HEK293 (cell line): ENCODE results near the gene ASAH2.
A peak's percentile ranks its signal among the peaks of the same experiment; 100 is the strongest.

Source experiments
- CTCF ChIA-PET: fragments of 350-600 bp; formaldehyde crosslinking; extraction: SDS; loops from one replicate; lab custom pipeline; 2021; ENCODE audit warnings: antibody characterized with exemption; lab: Yijun Ruan, JAX
- POLR2A ChIA-PET: fragments of 300-600 bp; formaldehyde crosslinking; extraction: SDS; loops from one replicate; lab custom pipeline; 2020; ENCODE audit warnings: antibody characterized with exemption, inconsistent platforms; lab: Yijun Ruan, JAX
- H3K27ac ChIP-seq: fragments of 200-500 bp; sonication (Bioruptor generic); 2 replicates; pipeline ENCODE4 v1.5.1; 2014; ENCODE audit warnings: low read depth, low read length, control low read depth, inconsistent platforms; ENCODE audit errors: extremely low read depth
- H3K36me3 ChIP-seq, 2 experiments: fragments of 200-500 bp in 1 of 2; sonication (Bioruptor generic) in 1 of 2; 1 replicate in 1 of 2; 2 replicates in 1 of 2; pipeline ENCODE4 v1.5.1; 2014 to 2017; ENCODE audit warnings: inconsistent platforms in 2 of 2, low read length in 2 of 2; ENCODE audit not compliant: control insufficient read depth in 2 of 2, insufficient read depth in 1 of 2
- H3K4me1 ChIP-seq: fragments of 200-500 bp; sonication (Bioruptor generic); 2 replicates; pipeline ENCODE4 v1.5.1; 2014; ENCODE audit warnings: mild to moderate bottlenecking, low read length, inconsistent platforms; ENCODE audit not compliant: control insufficient read depth, insufficient read depth
- H3K4me3 ChIP-seq: 2 replicates; pipeline ENCODE4 v1.5.1; 2011; ENCODE audit warnings: low read depth, mild to moderate bottlenecking, control low read depth, low read length, moderate library complexity
- H3K9me3 ChIP-seq: fragments of 200-500 bp; sonication (Bioruptor generic); 2 replicates; pipeline ENCODE4 v1.5.1; 2014; ENCODE audit warnings: low read depth, low read length, inconsistent platforms; ENCODE audit not compliant: control insufficient read depth, insufficient read depth
- SP3 ChIP-seq: fragments of 450-650 bp; formaldehyde crosslinking; IDR thresholded peaks from 2 replicates; pipeline ENCODE4 v1.5.1; 2016; ENCODE audit warnings: missing biosample characterization, missing genetic modification characterization
- ZBTB17 ChIP-seq: fragments of 450-650 bp; formaldehyde crosslinking; IDR thresholded peaks from 2 replicates; pipeline ENCODE4 v1.5.1; 2016; ENCODE audit warnings: missing biosample characterization, missing genetic modification characterization
- ZFHX2 ChIP-seq: fragments of 450-650 bp; formaldehyde crosslinking; conservative IDR thresholded peaks from 2 replicates; pipeline ENCODE4 v1.5.1; 2016; ENCODE audit warnings: missing biosample characterization, missing genetic modification characterization
- ZNF48 ChIP-seq: fragments of 450-650 bp; formaldehyde crosslinking; IDR thresholded peaks from 2 replicates; pipeline ENCODE4 v1.5.1; 2016; ENCODE audit warnings: missing biosample characterization, missing genetic modification characterization
- ZNF558 ChIP-seq: fragments of 450-650 bp; formaldehyde crosslinking; IDR thresholded peaks from 2 replicates; pipeline ENCODE4 v1.5.1; 2016; ENCODE audit warnings: missing biosample characterization, missing genetic modification characterization
- ZNF777 ChIP-seq: fragments of 450-650 bp; formaldehyde crosslinking; IDR thresholded peaks from 2 replicates; pipeline ENCODE4 v1.5.1; 2017; ENCODE audit warnings: missing biosample characterization, missing genetic modification characterization, borderline replicate concordance
- TF ChIP-seq, protein P1 (sequence below): fragments of 450-650 bp; formaldehyde crosslinking; conservative IDR thresholded peaks from 2 replicates; pipeline ENCODE4 v1.5.1; 2016; ENCODE audit warnings: low read depth, missing biosample characterization, missing genetic modification characterization
- TF ChIP-seq, protein P2 (sequence below): fragments of 450-650 bp; formaldehyde crosslinking; IDR thresholded peaks from 2 replicates; pipeline ENCODE4 v1.5.1; 2016; ENCODE audit warnings: missing biosample characterization, missing genetic modification characterization
- TF ChIP-seq, protein P3 (sequence below): fragments of 450-650 bp; formaldehyde crosslinking; IDR thresholded peaks from 2 replicates; pipeline ENCODE4 v1.5.1; 2016; ENCODE audit warnings: missing biosample characterization, missing genetic modification characterization
- TF ChIP-seq, protein P4 (sequence below): fragments of 450-650 bp; formaldehyde crosslinking; IDR thresholded peaks from 2 replicates; pipeline ENCODE4 v1.5.1; 2017; ENCODE audit warnings: missing biosample characterization, missing genetic modification characterization
- TF ChIP-seq, protein P5 (sequence below): fragments of 450-650 bp; formaldehyde crosslinking; IDR thresholded peaks from 2 replicates; pipeline ENCODE4 v1.5.1; 2016; ENCODE audit warnings: missing biosample characterization, missing genetic modification characterization
- TF ChIP-seq, protein P6 (sequence below): fragments of 450-650 bp; formaldehyde crosslinking; IDR thresholded peaks from 2 replicates; pipeline ENCODE4 v1.5.1; 2016; ENCODE audit warnings: missing biosample characterization, missing genetic modification characterization
- TF ChIP-seq, protein P7 (sequence below): fragments of 450-650 bp; formaldehyde crosslinking; IDR thresholded peaks from 2 replicates; pipeline ENCODE4; 2016; ENCODE audit warnings: missing biosample characterization, missing genetic modification characterization

The ASAH2 gene

DNA sequence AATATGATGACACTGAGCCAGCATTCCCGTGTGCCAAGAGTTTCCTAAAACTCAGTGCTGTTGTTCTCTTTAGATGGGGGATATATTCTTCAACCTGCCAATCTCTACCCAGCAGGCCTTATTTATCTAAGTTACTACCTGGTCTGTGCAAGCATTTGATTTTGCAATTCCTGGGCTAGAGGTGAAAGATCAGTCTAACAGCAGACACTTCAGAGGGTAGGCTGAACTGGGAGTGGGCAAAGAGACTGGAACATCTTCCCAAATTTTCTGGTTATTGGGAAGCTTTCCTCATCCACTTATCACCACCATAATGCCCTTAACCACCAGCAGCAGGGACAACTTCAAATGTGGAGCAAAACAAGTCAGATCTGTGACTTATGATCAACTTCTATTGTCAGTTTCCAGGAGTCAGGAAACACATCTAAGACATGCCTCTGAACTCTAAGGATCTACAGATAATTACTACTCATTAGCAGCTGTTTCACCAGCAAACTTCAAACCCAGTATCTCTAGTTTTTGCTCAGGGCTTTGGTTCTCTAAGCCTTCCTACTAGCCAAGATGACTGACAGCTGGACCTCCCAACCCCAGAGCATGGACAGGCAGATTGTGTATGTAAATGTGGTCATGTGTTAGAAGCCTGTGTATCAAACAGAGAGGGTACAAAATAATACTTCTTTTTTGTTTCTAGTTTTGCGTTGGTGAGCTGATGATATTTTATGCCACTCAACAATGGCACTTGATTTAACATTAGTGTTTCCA is 1.0 kb downstream of the ASAH2 start (continued):
- TF ChIP-seq, protein P1, sequence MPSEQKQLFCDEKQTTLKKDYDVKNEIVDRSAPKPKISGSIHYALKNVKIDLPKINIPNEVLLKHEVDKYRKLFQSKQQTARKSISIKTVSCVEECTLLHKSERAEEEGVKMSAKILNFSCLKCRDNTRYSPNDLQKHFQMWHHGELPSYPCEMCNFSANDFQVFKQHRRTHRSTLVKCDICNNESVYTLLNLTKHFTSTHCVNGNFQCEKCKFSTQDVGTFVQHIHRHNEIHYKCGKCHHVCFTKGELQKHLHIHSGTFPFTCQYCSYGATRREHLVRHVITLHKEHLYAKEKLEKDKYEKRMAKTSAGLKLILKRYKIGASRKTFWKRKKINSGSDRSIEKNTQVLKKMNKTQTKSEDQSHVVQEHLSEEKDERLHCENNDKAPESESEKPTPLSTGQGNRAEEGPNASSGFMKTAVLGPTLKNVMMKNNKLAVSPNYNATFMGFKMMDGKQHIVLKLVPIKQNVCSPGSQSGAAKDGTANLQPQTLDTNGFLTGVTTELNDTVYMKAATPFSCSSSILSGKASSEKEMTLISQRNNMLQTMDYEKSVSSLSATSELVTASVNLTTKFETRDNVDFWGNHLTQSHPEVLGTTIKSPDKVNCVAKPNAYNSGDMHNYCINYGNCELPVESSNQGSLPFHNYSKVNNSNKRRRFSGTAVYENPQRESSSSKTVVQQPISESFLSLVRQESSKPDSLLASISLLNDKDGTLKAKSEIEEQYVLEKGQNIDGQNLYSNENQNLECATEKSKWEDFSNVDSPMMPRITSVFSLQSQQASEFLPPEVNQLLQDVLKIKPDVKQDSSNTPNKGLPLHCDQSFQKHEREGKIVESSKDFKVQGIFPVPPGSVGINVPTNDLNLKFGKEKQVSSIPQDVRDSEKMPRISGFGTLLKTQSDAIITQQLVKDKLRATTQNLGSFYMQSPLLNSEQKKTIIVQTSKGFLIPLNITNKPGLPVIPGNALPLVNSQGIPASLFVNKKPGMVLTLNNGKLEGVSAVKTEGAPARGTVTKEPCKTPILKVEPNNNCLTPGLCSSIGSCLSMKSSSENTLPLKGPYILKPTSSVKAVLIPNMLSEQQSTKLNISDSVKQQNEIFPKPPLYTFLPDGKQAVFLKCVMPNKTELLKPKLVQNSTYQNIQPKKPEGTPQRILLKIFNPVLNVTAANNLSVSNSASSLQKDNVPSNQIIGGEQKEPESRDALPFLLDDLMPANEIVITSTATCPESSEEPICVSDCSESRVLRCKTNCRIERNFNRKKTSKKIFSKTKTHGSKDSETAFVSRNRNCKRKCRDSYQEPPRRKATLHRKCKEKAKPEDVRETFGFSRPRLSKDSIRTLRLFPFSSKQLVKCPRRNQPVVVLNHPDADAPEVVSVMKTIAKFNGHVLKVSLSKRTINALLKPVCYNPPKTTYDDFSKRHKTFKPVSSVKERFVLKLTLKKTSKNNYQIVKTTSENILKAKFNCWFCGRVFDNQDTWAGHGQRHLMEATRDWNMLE (tag by site-specific recombination), result no peak
- TF ChIP-seq SP3 (tag by site-specific recombination), result no peak

DNA sequence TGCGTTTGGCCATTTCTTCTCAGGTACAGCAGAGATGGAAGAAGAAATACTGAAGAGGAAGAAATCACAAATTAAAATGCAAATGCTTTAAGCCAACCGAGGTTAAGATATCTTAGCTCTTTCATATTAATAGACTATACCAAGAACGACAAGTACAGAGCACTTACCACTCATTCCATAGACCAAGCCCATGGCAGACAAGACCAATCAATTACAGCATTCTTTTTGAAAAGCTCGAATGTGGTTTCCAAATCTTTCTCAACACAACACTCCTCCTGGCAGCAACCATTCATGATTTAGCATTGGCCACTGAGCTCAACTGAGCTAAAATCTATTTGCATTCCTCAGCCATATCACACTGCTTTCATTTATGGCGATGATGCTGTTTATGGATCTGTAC is 2.7 kb downstream of the ASAH2 start:
- Histone ChIP-seq H3K27ac (no peak overlapping the region), H3K36me3 (no peaks in the 10 kb centered on the region), H3K4me3 (no peak overlapping the region), H3K4me1 (peaks cover 10% of the 10 kb centered on the region; the same call in 1 of the 2 replicates), H3K9me3 (no peaks in the 10 kb centered on the region)
- CTCF ChIA-PET, result interaction anchor here (0.8 kb wide), 1 partner anchor 25 kb away, joined by 3 read pairs; no protein-coding TSS in a partner anchor
- TF ChIP-seq, protein P2, sequence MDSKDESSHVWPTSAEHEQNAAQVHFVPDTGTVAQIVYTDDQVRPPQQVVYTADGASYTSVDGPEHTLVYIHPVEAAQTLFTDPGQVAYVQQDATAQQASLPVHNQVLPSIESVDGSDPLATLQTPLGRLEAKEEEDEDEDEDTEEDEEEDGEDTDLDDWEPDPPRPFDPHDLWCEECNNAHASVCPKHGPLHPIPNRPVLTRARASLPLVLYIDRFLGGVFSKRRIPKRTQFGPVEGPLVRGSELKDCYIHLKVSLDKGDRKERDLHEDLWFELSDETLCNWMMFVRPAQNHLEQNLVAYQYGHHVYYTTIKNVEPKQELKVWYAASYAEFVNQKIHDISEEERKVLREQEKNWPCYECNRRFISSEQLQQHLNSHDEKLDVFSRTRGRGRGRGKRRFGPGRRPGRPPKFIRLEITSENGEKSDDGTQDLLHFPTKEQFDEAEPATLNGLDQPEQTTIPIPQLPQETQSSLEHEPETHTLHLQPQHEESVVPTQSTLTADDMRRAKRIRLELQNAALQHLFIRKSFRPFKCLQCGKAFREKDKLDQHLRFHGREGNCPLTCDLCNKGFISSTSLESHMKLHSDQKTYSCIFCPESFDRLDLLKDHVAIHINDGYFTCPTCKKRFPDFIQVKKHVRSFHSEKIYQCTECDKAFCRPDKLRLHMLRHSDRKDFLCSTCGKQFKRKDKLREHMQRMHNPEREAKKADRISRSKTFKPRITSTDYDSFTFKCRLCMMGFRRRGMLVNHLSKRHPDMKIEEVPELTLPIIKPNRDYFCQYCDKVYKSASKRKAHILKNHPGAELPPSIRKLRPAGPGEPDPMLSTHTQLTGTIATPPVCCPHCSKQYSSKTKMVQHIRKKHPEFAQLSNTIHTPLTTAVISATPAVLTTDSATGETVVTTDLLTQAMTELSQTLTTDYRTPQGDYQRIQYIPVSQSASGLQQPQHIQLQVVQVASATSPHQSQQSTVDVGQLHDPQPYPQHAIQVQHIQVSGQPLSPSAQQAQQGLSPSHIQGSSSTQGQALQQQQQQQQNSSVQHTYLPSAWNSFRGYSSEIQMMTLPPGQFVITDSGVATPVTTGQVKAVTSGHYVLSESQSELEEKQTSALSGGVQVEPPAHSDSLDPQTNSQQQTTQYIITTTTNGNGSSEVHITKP (tag by site-specific recombination), result no peak
- peak; percentile 35; the same call in 1 of the 2 replicates for TF ChIP-seq ZBTB17 (tag by site-specific recombination)
- POLR2A ChIA-PET, result interaction anchor here (0.5 kb wide), 1 partner anchor 18 kb away, joined by 3 read pairs; no protein-coding TSS in a partner anchor

DNA sequence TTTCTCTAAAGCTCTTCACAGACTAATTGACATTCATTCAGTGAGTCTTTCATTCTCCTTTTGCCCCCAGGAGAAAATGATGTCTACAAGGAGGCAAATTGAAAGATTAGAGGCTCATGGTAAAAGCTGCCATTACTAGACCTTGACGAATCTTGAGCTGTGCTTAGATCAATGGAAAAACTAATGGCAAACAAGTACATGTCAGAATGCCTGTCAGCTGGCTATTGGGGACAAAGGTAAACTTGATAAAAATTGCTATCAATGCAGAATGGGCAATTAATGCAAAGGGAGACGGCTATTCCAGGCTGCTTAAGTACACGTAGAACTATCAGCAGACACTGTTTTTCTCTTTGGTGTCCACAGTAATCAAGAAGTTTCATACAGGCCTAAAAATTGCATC is 3.3 kb downstream of the ASAH2 start:
- Histone ChIP-seq H3K36me3 (no peaks in the 10 kb centered on the region), H3K4me3 (no peak overlapping the region), H3K9me3 (no peaks in the 10 kb centered on the region)
- CTCF ChIA-PET, result interaction anchor here (0.8 kb wide), 1 partner anchor 24 kb away, joined by 3 read pairs; no protein-coding TSS in a partner anchor
- TF ChIP-seq, protein P3, sequence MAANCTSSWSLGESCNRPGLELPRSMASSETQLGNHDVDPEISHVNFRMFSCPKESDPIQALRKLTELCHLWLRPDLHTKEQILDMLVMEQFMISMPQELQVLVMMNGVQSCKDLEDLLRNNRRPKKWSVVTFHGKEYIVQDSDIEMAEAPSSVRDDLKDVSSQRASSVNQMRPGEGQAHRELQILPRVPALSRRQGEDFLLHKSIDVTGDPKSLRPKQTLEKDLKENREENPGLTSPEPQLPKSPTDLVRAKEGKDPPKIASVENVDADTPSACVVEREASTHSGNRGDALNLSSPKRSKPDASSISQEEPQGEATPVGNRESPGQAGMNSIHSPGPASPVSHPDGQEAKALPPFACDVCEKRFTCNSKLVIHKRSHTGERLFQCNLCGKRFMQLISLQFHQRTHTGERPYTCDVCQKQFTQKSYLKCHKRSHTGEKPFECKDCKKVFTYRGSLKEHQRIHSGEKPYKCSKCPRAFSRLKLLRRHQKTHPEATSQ (tag by site-specific recombination), result no peak
- TF ChIP-seq ZNF48 (tag by site-specific recombination) (no peak), ZNF558 (no peak), ZFHX2 (tag by site-specific recombination) (no peak), ZNF777 (no peak)
- TF ChIP-seq, protein P4, sequence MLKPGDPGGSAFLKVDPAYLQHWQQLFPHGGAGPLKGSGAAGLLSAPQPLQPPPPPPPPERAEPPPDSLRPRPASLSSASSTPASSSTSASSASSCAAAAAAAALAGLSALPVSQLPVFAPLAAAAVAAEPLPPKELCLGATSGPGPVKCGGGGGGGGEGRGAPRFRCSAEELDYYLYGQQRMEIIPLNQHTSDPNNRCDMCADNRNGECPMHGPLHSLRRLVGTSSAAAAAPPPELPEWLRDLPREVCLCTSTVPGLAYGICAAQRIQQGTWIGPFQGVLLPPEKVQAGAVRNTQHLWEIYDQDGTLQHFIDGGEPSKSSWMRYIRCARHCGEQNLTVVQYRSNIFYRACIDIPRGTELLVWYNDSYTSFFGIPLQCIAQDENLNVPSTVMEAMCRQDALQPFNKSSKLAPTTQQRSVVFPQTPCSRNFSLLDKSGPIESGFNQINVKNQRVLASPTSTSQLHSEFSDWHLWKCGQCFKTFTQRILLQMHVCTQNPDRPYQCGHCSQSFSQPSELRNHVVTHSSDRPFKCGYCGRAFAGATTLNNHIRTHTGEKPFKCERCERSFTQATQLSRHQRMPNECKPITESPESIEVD (tag by site-specific recombination), result no peak
- TF ChIP-seq, protein P5, sequence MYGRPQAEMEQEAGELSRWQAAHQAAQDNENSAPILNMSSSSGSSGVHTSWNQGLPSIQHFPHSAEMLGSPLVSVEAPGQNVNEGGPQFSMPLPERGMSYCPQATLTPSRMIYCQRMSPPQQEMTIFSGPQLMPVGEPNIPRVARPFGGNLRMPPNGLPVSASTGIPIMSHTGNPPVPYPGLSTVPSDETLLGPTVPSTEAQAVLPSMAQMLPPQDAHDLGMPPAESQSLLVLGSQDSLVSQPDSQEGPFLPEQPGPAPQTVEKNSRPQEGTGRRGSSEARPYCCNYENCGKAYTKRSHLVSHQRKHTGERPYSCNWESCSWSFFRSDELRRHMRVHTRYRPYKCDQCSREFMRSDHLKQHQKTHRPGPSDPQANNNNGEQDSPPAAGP (tag by site-specific recombination), result no peak
- TF ChIP-seq, protein P6, sequence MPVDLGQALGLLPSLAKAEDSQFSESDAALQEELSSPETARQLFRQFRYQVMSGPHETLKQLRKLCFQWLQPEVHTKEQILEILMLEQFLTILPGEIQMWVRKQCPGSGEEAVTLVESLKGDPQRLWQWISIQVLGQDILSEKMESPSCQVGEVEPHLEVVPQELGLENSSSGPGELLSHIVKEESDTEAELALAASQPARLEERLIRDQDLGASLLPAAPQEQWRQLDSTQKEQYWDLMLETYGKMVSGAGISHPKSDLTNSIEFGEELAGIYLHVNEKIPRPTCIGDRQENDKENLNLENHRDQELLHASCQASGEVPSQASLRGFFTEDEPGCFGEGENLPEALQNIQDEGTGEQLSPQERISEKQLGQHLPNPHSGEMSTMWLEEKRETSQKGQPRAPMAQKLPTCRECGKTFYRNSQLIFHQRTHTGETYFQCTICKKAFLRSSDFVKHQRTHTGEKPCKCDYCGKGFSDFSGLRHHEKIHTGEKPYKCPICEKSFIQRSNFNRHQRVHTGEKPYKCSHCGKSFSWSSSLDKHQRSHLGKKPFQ, result no peak
- TF ChIP-seq, protein P7, sequence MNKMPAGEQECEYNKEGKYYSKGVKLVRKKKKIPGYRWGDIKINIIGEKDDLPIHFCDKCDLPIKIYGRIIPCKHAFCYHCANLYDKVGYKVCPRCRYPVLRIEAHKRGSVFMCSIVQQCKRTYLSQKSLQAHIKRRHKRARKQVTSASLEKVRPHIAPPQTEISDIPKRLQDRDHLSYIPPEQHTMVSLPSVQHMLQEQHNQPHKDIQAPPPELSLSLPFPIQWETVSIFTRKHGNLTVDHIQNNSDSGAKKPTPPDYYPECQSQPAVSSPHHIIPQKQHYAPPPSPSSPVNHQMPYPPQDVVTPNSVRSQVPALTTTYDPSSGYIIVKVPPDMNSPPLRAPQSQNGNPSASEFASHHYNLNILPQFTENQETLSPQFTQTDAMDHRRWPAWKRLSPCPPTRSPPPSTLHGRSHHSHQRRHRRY (tag by site-specific recombination), result no peak
- TF ChIP-seq, all 188 proteins: peak for 0
- POLR2A ChIA-PET, result no interaction called here
- Histone ChIP-seq H3K4me1 (peaks cover 10% of the 10 kb centered on the region; the same call in 1 of the 2 replicates), H3K27ac (no peak overlapping the region)
